ENCODE data around the gene PSMA3.
A peak's percentile ranks its signal among the peaks of the same experiment; 100 is the strongest.

Gene PSMA3

DNA sequence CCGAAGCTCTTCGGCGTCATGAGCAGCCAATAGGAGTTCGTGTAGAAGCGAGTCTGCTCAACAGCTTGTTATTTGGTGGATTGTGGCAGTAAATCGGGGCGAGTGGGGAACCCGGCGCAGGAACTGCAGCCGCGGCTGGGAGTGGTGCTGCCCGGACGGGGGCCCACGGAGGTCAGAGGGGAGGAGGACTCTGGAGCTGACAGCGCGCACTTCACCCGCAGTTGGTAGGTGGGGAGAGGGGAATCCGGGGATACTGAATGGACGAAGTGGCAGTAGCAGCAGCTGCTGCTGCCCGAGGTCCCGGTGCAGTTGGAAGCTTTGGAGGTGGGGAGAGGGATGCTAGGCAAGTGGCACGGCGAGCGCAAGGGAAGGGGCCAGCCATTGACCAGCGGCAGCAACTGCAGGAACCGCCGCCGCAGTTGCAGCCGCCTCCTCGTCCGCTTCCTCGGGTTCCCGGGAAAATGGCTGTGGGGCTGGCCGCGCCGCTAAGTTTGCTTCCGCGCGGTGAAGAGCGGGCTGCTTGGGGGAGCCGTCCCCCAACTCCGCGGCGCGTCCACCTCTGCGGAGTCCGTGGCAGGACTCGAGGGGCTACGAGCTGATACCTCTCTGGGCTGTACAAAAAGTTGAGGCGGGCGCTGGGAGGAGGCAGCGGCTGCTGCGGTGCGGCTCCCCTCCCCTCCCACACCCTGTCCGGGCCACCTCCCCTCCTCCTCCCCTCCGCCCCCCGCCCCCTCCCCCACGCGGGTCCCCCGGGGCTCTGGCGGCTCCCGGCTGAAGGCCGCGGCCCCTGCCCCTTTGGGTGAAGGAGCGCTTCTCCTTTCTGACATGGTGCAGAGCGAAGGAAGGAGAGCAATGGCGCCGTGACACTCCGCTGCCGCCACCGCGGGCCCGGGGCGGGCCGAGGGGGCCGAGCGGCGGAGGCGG is 54.1 kb downstream of the PSMA3 start, which contains the start of gene ARID4A:
TSS of gene ARID4A (plus strand) at position 79 of the 924 bp plus-strand sequence. CDS start 1,300 bp downstream, outside the sequence.
- peak; percentile 53 for DNase-seq (ENCODE audit: low read depth, low spot score)

DNA sequence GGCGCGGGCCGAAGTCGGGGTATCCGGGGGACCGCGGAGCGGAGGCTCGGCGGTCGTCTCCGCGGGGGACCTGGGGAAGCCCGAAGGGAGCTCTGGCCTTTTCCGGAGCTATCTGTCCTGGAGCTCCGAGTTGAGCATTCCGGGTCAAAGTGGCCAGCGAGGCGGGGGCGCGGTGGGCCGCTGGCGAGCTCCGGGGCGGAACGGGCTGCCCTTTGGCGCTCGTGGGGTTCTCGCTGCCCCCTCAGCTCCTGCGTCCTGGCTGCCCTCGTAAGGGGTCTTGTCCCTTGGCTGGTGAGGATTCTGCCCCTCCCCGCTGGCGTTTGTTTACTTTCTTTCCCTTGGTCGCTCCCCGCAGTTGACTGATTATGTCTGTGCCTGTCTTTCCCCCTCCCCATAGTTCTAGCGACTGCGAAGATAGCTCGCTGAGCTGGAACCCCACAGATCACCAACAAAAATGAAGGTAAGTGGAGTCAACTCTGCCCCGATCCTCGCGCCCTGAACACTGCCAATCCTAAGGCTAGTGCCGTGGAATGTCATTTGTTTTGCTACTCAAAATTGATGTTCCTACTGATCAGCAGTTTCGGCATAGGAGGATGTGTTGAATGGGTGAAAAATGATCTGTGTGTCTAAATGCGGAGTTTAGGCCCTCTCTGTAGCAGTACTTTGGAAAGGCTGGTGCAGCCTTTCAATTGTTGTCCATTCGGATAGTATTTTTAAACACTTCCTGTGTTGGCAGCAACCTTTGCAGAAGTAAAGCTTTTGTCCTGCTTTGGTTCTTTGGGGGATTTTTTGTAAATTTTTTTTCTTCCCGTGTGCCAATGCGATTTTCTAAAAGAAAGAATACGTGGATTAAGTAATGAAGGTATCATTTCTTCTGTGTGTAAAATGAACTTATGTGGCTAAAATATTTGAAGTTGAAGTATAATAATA is 55.0 kb downstream of the PSMA3 start:
- DNase-seq (ENCODE audit: low read depth, low spot score) = peak; percentile 43

GRCh38 chr14:58301416-58301815 is 56.8 kb downstream of the PSMA3 start:
- no peak for DNase-seq (ENCODE audit: low read depth, low spot score)

- DNase-seq (ENCODE audit: low read depth, low spot score) = no peak
These were observed 61.1 kb downstream of the PSMA3 start for GRCh38 chr14:58305730-58306129.

DNA sequence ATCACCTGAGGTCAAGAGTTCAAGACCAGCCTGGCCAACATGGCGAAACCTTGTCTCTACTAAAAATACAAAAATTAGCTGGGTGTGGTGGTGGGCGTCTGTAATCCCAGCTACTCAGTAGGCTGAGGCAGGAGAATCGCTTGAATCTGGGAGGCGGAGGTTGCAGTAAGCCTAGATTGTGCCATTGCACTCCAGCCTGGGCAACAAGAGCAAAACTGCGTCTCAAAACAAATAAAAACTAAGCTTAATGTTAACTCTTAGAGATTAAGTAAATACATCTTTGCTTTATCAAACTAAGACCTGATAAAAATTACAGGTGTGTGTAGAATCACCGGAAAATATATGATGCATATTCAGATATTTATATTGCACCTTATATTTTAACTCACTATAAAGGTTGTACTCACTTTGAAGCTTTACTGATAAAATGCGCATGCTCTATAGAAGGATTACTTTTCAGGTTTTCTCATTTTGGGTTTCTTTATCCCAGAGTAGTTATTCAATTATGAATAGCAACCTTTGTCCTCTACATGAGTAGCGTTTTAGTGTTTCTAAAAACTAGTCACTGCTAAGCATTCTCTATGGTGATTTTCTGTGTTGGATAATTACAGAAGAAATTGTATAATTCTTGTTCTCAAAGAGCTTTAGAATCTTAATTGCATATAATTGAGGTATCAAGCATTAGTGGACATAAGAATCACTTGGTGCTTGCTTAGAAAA is 63.1 kb downstream of the PSMA3 start:
- DNase-seq (ENCODE audit: low read depth, low spot score) = no peak

- DNase-seq (ENCODE audit: low read depth, low spot score) = no peak
These were observed 64.4 kb downstream of the PSMA3 start for GRCh38 chr14:58309086-58309485.

- DNase-seq (ENCODE audit: low read depth, low spot score) = no peak
These were observed 69.1 kb downstream of the PSMA3 start for GRCh38 chr14:58313699-58314098.

DNA sequence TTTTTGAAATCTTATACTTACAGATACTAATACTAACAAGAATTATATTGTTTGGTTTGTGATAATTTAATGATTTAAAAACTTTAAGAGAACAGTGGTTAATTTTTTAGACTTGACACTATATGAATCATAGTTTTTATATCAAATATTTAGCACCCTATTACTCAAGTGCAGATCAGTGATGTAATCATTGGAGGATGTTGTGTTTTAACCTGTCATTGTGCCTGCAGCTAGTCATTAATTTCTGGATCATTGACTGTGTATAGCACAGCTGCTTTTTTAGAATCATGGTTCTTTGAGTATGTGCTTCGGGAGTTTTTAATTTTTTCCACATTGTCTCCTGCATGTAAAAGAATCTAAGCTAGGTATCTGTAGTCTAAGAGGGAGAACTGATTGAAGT is 71.0 kb downstream of the PSMA3 start:
- no peak for DNase-seq (ENCODE audit: low read depth, low spot score)
